ENCODE results near the gene CYCS. TPM values are rescaled to one million over a fixed set of nuclear protein-coding genes. Genes with fewer than 3 reads are reported as not detected.
A peak's percentile ranks its signal among the peaks of the same experiment; 100 is the strongest.
"Not testable (repeated sequence)": the region's sequence is repeated elsewhere in the genome, so short reads cannot be mapped to it uniquely, and the experiment has no call there.

CYCS gene
- total RNA-seq, 1 donor from 2014 or later, result 709 TPM

- H3K27me3 ChIP-seq (ENCODE audit: low read depth), result no peaks in the 10 kb centered on the region
- no peaks in the 10 kb centered on the region for H3K4me1 ChIP-seq
- H3K4me3 ChIP-seq, result no peak overlapping the region
- H3K27ac ChIP-seq (replicated peaks), result no peak overlapping the region
- DNase-seq, result no peak
- intact Hi-C loops (cut with micrococcal nuclease), result no loop called here
- no peak for TF ChIP-seq CTCF (IDR thresholded peaks at IDR 0.05; ENCODE audit: borderline replicate concordance)
- no peaks in the 10 kb centered on the region for H3K36me3 ChIP-seq
- no peaks in the 10 kb centered on the region for H3K9me3 ChIP-seq (replicated peaks)
Observed at GRCh38 chr7:25168145-25168544, 43.1 kb upstream of the CYCS start.

GRCh38 chr7:25167262-25167843 lies 42.3 kb upstream of the CYCS start:
- intact Hi-C loops (cut with micrococcal nuclease), result no loop called here
- TF ChIP-seq CTCF (IDR thresholded peaks at IDR 0.05; ENCODE audit: borderline replicate concordance), result no peak

GRCh38 chr7:25159983-25160596 lies 35.0 kb upstream of the CYCS start:
- H3K4me3 ChIP-seq; H3K36me3 ChIP-seq; intact Hi-C loops (cut with micrococcal nuclease); H3K27me3 ChIP-seq (ENCODE audit: low read depth); DNase-seq; H3K4me1 ChIP-seq; H3K27ac ChIP-seq (replicated peaks); H3K9me3 ChIP-seq (replicated peaks): not testable (repeated sequence)
- TF ChIP-seq CTCF (IDR thresholded peaks at IDR 0.05; ENCODE audit: borderline replicate concordance), result peak; percentile 69

More at GRCh38 chr7:25167262-25167843, 42.3 kb upstream of the CYCS start:
- no peak for DNase-seq
- no peaks in the 10 kb centered on the region for H3K9me3 ChIP-seq (replicated peaks)
- H3K4me3 ChIP-seq, result no peak overlapping the region
- H3K27ac ChIP-seq (replicated peaks), result no peak overlapping the region
- no peaks in the 10 kb centered on the region for H3K27me3 ChIP-seq (ENCODE audit: low read depth)
- H3K4me1 ChIP-seq, result no peaks in the 10 kb centered on the region
- no peaks in the 10 kb centered on the region for H3K36me3 ChIP-seq

- no peak for TF ChIP-seq CTCF (IDR thresholded peaks at IDR 0.05; ENCODE audit: borderline replicate concordance)
- intact Hi-C loops (cut with micrococcal nuclease), result no loop called here
- Histone ChIP-seq H3K36me3 (peaks cover 13% of the 10 kb centered on the region), H3K4me1 (no peaks in the 10 kb centered on the region), H3K4me3 (no peak overlapping the region), H3K9me3 (replicated peaks) (no peaks in the 10 kb centered on the region), H3K27me3 (ENCODE audit: low read depth) (no peaks in the 10 kb centered on the region), H3K27ac (replicated peaks) (no peak overlapping the region)
- no peak for DNase-seq
Observed at GRCh38 chr7:25158966-25159365, 33.9 kb upstream of the CYCS start.

GRCh38 chr7:25151773-25152172 lies 26.7 kb upstream of the CYCS start:
- H3K4me1 ChIP-seq, result no peaks in the 10 kb centered on the region
- H3K4me3 ChIP-seq, result no peak overlapping the region
- no peaks in the 10 kb centered on the region for H3K27me3 ChIP-seq (ENCODE audit: low read depth)
- intact Hi-C loops (cut with micrococcal nuclease), result no loop called here
- DNase-seq, result no peak
- no peak overlapping the region for H3K27ac ChIP-seq (replicated peaks)
- no peaks in the 10 kb centered on the region for H3K9me3 ChIP-seq (replicated peaks)
- H3K36me3 ChIP-seq, result peaks cover 29% of the 10 kb centered on the region
- TF ChIP-seq CTCF (IDR thresholded peaks at IDR 0.05; ENCODE audit: borderline replicate concordance), result no peak

Data from left ventricle myocardium inferior (tissue), 1 donor.